Left lung (tissue), 14 donors: ENCODE measurements around the gene MRPS24. TPM values are rescaled to one million over a fixed set of nuclear protein-coding genes. Genes with fewer than 3 reads are reported as not detected.

ENCODE experiments used
- ATAC-seq: fragments of 200-7000 bp; cut with Tn5 transposase; one replicate; pipeline ENCODE4 v1.9.1; 2020; ENCODE audit warnings: moderate library complexity
- DNase-seq, 4 donors: peaks; one replicate each; pipeline ENCODE4 v3.0.0-alpha.2; 2013 to 2020
- H3K27ac ChIP-seq, 2 donors: fragments of 200-600 bp; sonication (generic) in 1 of 2; one replicate each; pipeline versions ENCODE4 v1.5.0 to v1.8.0; 2020 to 2021
- H3K27me3 ChIP-seq, 2 donors: fragments of 200-600 bp; sonication (generic) in 1 of 2; one replicate each; pipeline versions ENCODE4 v1.5.0 to v1.8.0; 2020 to 2021
- H3K36me3 ChIP-seq, 2 donors: fragments of 200-600 bp; sonication (generic) in 1 of 2; one replicate each; pipeline versions ENCODE4 v1.5.0 to v1.8.0; 2020 to 2021
- H3K4me1 ChIP-seq, 2 donors: fragments of 200-600 bp; one replicate each; pipeline ENCODE4 v1.8.0; 2021
- H3K4me3 ChIP-seq, 2 donors: fragments of 200-600 bp; sonication (generic) in 1 of 2; one replicate each; pipeline versions ENCODE4 v1.5.0 to v1.8.0; 2020 to 2021; ENCODE audit warnings: mild to moderate bottlenecking in 1 of 2
- H3K9me3 ChIP-seq, 2 donors: fragments of 200-600 bp; sonication (generic) in 1 of 2; one replicate each; pipeline versions ENCODE4 v1.5.0 to v1.8.0; 2020 to 2021
- CTCF ChIP-seq, 2 donors: fragments of 200-600 bp; sonication (generic) in 1 of 2; IDR thresholded peaks; one replicate each; pipeline versions ENCODE4 v1.5.0 to v1.8.0; 2021; ENCODE audit warnings: antibody characterized with exemption in 2 of 2
- intact Hi-C, 2 donors: fragments of 100-400 bp; cut with DNase I; formaldehyde crosslinking; loops; one replicate each; pipeline versions ENCODE4 v1.11.2 to v1.14.2; 2022
- long read RNA-seq, 12 donors: library from polyadenylated mRNA in 2 of 12; unstranded in 2 of 12; transcript quantifications; one replicate each; pipeline ENCODE4 v2.0.0 and lab custom pipeline, GENCODE V29; 2019 to 2026
- polyA plus RNA-seq, 6 donors: library from polyadenylated mRNA; unstranded; fragments of 120-200 nt; gene quantifications; one replicate each; pipeline ENCODE4 v1.2.1, GENCODE V29; 2013; ENCODE audit not compliant: insufficient read length in 6 of 6
- total RNA-seq, 2 donors: library from RNA; stranded (reverse); fragmentation: NEBNext Ultra II Directional; extraction: Animal tissue kit (Norgen Biotek cat#: 25700); gene quantifications; one replicate each; pipeline ENCODE4 v1.2.1, GENCODE V29; 2021
- donor health status: DM: no; HTN: yes; CAD: no.
- donor health status: DM: no; HTN: no; CAD: no.

Gene MRPS24
- total RNA-seq (10 to 100 TPM; 80.9 to 87.6 TPM), polyA plus RNA-seq (10 to 100 TPM; 63.2 to 68.5 (median 65.8) TPM)
- long read RNA-seq, donor 1, transcript MRPS24-203 (3 exons, 743 nt): minor isoform, 29 of 120 reads
- long read RNA-seq, donor 1, transcript MRPS24-205 (2 exons, 392 nt): minor isoform, 6 of 120 reads
- long read RNA-seq, donor 1, transcript MRPS24-201 (4 exons, 707 nt): major isoform, 85 of 120 reads
- long read RNA-seq, donor 1, partial matches to known transcripts: 0 of 120 reads
- long read RNA-seq, donor 1, other reads (novel, unspliced or antisense): 0 of 120 reads
- long read RNA-seq, donor 2, transcript MRPS24-205 (2 exons, 392 nt): minor isoform, 5 of 106 reads
- long read RNA-seq, donor 2, transcript MRPS24-201 (4 exons, 707 nt): major isoform, 76 of 106 reads
- long read RNA-seq, donor 2, transcript MRPS24-203 (3 exons, 743 nt): minor isoform, 25 of 106 reads
- long read RNA-seq, donor 2, partial matches to known transcripts: 0 of 106 reads
- long read RNA-seq, donor 2, other reads (novel, unspliced or antisense): 0 of 106 reads
- long read RNA-seq, donor 3, transcript MRPS24-203 (3 exons, 743 nt): minor isoform, 17 of 87 reads
- long read RNA-seq, donor 3, transcript MRPS24-201 (4 exons, 707 nt): major isoform, 68 of 87 reads
- long read RNA-seq, donor 3, partial matches to known transcripts: 0 of 87 reads
- long read RNA-seq, donor 3, other reads (novel, unspliced or antisense): 0 of 87 reads
- long read RNA-seq, donor 4, transcript MRPS24-203 (3 exons, 743 nt): minor isoform, 25 of 115 reads
- long read RNA-seq, donor 4, transcript MRPS24-201 (4 exons, 707 nt): major isoform, 84 of 115 reads
- long read RNA-seq, donor 4, partial matches to known transcripts: 5 of 115 reads
- long read RNA-seq, donor 4, other reads (novel, unspliced or antisense): 1 of 115 reads
- long read RNA-seq, donor 5, transcript MRPS24-203 (3 exons, 743 nt): minor isoform, 24 of 95 reads
- long read RNA-seq, donor 5, transcript MRPS24-201 (4 exons, 707 nt): major isoform, 68 of 95 reads
- long read RNA-seq, donor 5, partial matches to known transcripts: 0 of 95 reads
- long read RNA-seq, donor 5, other reads (novel, unspliced or antisense): 0 of 95 reads
- long read RNA-seq, donor 6, transcript MRPS24-205 (2 exons, 392 nt): minor isoform, 5 of 116 reads
- long read RNA-seq, donor 6, transcript MRPS24-201 (4 exons, 707 nt): major isoform, 90 of 116 reads
- long read RNA-seq, donor 6, transcript MRPS24-203 (3 exons, 743 nt): minor isoform, 21 of 116 reads
- long read RNA-seq, donor 6, partial matches to known transcripts: 0 of 116 reads
- long read RNA-seq, donor 6, other reads (novel, unspliced or antisense): 0 of 116 reads
- long read RNA-seq, donor 7, transcript MRPS24-203 (3 exons, 743 nt): minor isoform, 19 of 75 reads
- long read RNA-seq, donor 7, transcript MRPS24-201 (4 exons, 707 nt): major isoform, 51 of 75 reads
- long read RNA-seq, donor 7, partial matches to known transcripts: 0 of 75 reads
- long read RNA-seq, donor 7, other reads (novel, unspliced or antisense): 0 of 75 reads
- long read RNA-seq, donor 8, transcript MRPS24-203 (3 exons, 743 nt): minor isoform, 7 of 55 reads
- long read RNA-seq, donor 8, transcript MRPS24-201 (4 exons, 707 nt): major isoform, 43 of 55 reads
- long read RNA-seq, donor 8, partial matches to known transcripts: 5 of 55 reads
- long read RNA-seq, donor 8, other reads (novel, unspliced or antisense): 0 of 55 reads
- long read RNA-seq, donor 9, partial matches to known transcripts: 0 of 1 reads
- long read RNA-seq, donor 9, other reads (novel, unspliced or antisense): 0 of 1 reads
- long read RNA-seq, donor 10, transcript MRPS24-201 (4 exons, 707 nt): major isoform, 133 of 171 reads
- long read RNA-seq, donor 10, transcript MRPS24-203 (3 exons, 743 nt): minor isoform, 38 of 171 reads
- long read RNA-seq, donor 10, partial matches to known transcripts: 0 of 171 reads
- long read RNA-seq, donor 10, other reads (novel, unspliced or antisense): 0 of 171 reads
- long read RNA-seq, donor 11, transcript MRPS24-203 (3 exons, 743 nt): minor isoform, 30 of 110 reads
- long read RNA-seq, donor 11, transcript MRPS24-201 (4 exons, 707 nt): major isoform, 77 of 110 reads
- long read RNA-seq, donor 11, partial matches to known transcripts: 0 of 110 reads
- long read RNA-seq, donor 11, other reads (novel, unspliced or antisense): 0 of 110 reads
- long read RNA-seq, donor 12, transcript MRPS24-203 (3 exons, 743 nt): minor isoform, 23 of 71 reads
- long read RNA-seq, donor 12, transcript MRPS24-201 (4 exons, 707 nt): major isoform, 45 of 71 reads
- long read RNA-seq, donor 12, partial matches to known transcripts: 0 of 71 reads
- long read RNA-seq, donor 12, other reads (novel, unspliced or antisense): 0 of 71 reads

- DNase-seq (peak; percentile 91 to 99 (median 96)), ATAC-seq (peak; percentile 99)
- Histone ChIP-seq H3K27me3 (no peaks in the 10 kb centered on the region), H3K9me3 (no peaks in the 10 kb centered on the region), H3K4me3 (peak within 1 kb of the TSS; percentile 64 to 69), H3K36me3 (peaks cover 0 to 23% of the 10 kb centered on the region in 2 donors), H3K27ac (peak within 1 kb of the TSS; percentile 88 to 92), H3K4me1 (peaks cover 10 to 29% of the 10 kb centered on the region in 2 donors)
- no peak for TF ChIP-seq CTCF (IDR thresholded peaks at IDR 0.05)
- intact Hi-C loops: no loop called here
These were observed at the start of gene MRPS24 for GRCh38 chr7:43869006-43869866. MRPS24 (minus strand) TSS chr7:43869517; CDS start chr7:43869495, 22 bp downstream.

- intact Hi-C loops: no loop called here
- no peak for TF ChIP-seq CTCF (IDR thresholded peaks at IDR 0.05)
- no peaks in the 10 kb centered on the region for H3K4me1 ChIP-seq
- H3K4me3 ChIP-seq: no peak overlapping the region
- H3K36me3 ChIP-seq: peaks cover 0 to 8% of the 10 kb centered on the region in 2 donors
- H3K27me3 ChIP-seq: no peaks in the 10 kb centered on the region
- ATAC-seq (no peak), DNase-seq (no peak)
- no peak overlapping the region for H3K27ac ChIP-seq
- H3K9me3 ChIP-seq: no peaks in the 10 kb centered on the region
These were observed 46.6 kb upstream of the MRPS24 start for GRCh38 chr7:43915907-43916306.

GRCh38 chr7:43914795-43915194 is 45.5 kb upstream of the MRPS24 start:
- DNase-seq (no peak), ATAC-seq (no peak)
- Histone ChIP-seq H3K4me1 (no peaks in the 10 kb centered on the region), H3K36me3 (peaks cover 0 to 8% of the 10 kb centered on the region in 2 donors), H3K4me3 (no peak overlapping the region), H3K9me3 (no peaks in the 10 kb centered on the region), H3K27ac (no peak overlapping the region), H3K27me3 (no peaks in the 10 kb centered on the region)
- intact Hi-C loops: no loop called here
- TF ChIP-seq CTCF (IDR thresholded peaks at IDR 0.05): no peak
